Neuronal stem cell (in vitro differentiated cells): Measurements from ENCODE around the gene NRARP.

Experiments used
- DNase-seq: peaks from one replicate; pipeline ENCODE4 v3.0.0-alpha.2; 2013; ENCODE audit warnings: low spot score
- H2AFZ ChIP-seq: one replicate; pipeline ENCODE4 v1.6.1; 2013; ENCODE audit warnings: mild to moderate bottlenecking, low read length, inconsistent platforms
- H2AK5ac ChIP-seq: 2 replicates; pipeline ENCODE4 v1.6.1; 2013; ENCODE audit warnings: low read depth, mild to moderate bottlenecking, inconsistent platforms, low read length, moderate library complexity, mixed read lengths
- H2BK120ac ChIP-seq: 2 replicates; pipeline ENCODE4 v1.6.1; 2013; ENCODE audit warnings: low read depth, mild to moderate bottlenecking, inconsistent platforms, low read length, moderate library complexity, mixed read lengths
- H2BK12ac ChIP-seq: one replicate; pipeline ENCODE4 v1.6.1; 2013; ENCODE audit warnings: low read length, inconsistent platforms
- H2BK15ac ChIP-seq: 2 replicates; pipeline ENCODE4 v1.6.1; 2013; ENCODE audit warnings: mild to moderate bottlenecking, low read length, inconsistent platforms, mixed read lengths
- H2BK5ac ChIP-seq: one replicate; pipeline ENCODE4 v1.6.1; 2013; ENCODE audit warnings: inconsistent platforms, mild to moderate bottlenecking, low read length, moderate library complexity
- H3K14ac ChIP-seq: one replicate; pipeline ENCODE4 v1.6.1; 2013; ENCODE audit warnings: low read length, inconsistent platforms
- H3K18ac ChIP-seq: 2 replicates; pipeline ENCODE4 v1.6.1; 2013; ENCODE audit warnings: low read length, inconsistent platforms
- H3K23ac ChIP-seq: 2 replicates; pipeline ENCODE4 v1.6.1; 2013; ENCODE audit warnings: low read depth, mild to moderate bottlenecking, mixed read lengths, low read length, inconsistent platforms; ENCODE audit not compliant: poor library complexity
- H3K27ac ChIP-seq: replicated peaks from 3 replicates; pipeline ENCODE4 v1.5.1; 2013; ENCODE audit warnings: low read length, inconsistent platforms
- H3K27me3 ChIP-seq, 3 experiments: 2 replicates each; pipeline ENCODE4 v1.6.1; 2013; ENCODE audit warnings: low read length in 3 of 3, mild to moderate bottlenecking in 2 of 3, inconsistent platforms in 1 of 3, low read depth in 1 of 3, mixed read lengths in 1 of 3, moderate library complexity in 1 of 3; ENCODE audit not compliant: control insufficient read depth in 3 of 3, insufficient read depth in 3 of 3
- H3K36me3 ChIP-seq, 2 donors: replicated peaks in 1 of 2; 2 replicates each; pipeline ENCODE4 v1.6.1; 2013; ENCODE audit warnings: low read length in 2 of 2; ENCODE audit not compliant: control insufficient read depth in 2 of 2, insufficient read depth in 2 of 2
- H3K4ac ChIP-seq: 2 replicates; pipeline ENCODE4 v1.6.1; 2013; ENCODE audit warnings: inconsistent platforms, mild to moderate bottlenecking, low read length, moderate library complexity
- H3K4me1 ChIP-seq, 2 donors: 1 replicate in 1 of 2; 2 replicates in 1 of 2; pipeline ENCODE4 v1.6.1; 2013; ENCODE audit warnings: low read length in 2 of 2, low read depth in 1 of 2; ENCODE audit not compliant: control insufficient read depth in 2 of 2, insufficient read depth in 1 of 2
- H3K4me2 ChIP-seq: one replicate; pipeline ENCODE4 v1.6.1; 2013; ENCODE audit warnings: mild to moderate bottlenecking, low read length, inconsistent platforms; ENCODE audit not compliant: insufficient read depth, poor library complexity, severe bottlenecking
- H3K4me3 ChIP-seq, 2 donors: 2 replicates each; pipeline ENCODE4 v1.5.1; 2013; ENCODE audit warnings: low read length in 2 of 2, mild to moderate bottlenecking in 2 of 2, inconsistent platforms in 1 of 2, moderate library complexity in 1 of 2
- H3K79me1 ChIP-seq: one replicate; pipeline ENCODE4 v1.6.1; 2013; ENCODE audit warnings: low read depth, mild to moderate bottlenecking, inconsistent platforms, low read length, moderate library complexity
- H3K9ac ChIP-seq: one replicate; pipeline ENCODE4 v1.6.1; 2013; ENCODE audit warnings: mild to moderate bottlenecking, low read depth, low read length, inconsistent platforms; ENCODE audit not compliant: poor library complexity
- H3K9me3 ChIP-seq, 2 donors: replicated peaks in 1 of 2; 2 replicates each; pipeline versions ENCODE3 to v1.6.1; 2013; ENCODE audit warnings: low read length in 2 of 2, mild to moderate bottlenecking in 2 of 2, inconsistent platforms in 1 of 2, low read depth in 1 of 2, mixed read lengths in 1 of 2, moderate library complexity in 1 of 2; ENCODE audit not compliant: control insufficient read depth in 2 of 2, insufficient read depth in 1 of 2
- H4K8ac ChIP-seq: one replicate; pipeline ENCODE4 v1.6.1; 2013; ENCODE audit warnings: low read depth, mild to moderate bottlenecking, inconsistent platforms, low read length, moderate library complexity
- H4K91ac ChIP-seq: one replicate; pipeline ENCODE4 v1.6.1; 2013; ENCODE audit warnings: low read length, low read depth, mild to moderate bottlenecking, inconsistent platforms; ENCODE audit not compliant: poor library complexity
- WGBS, 2 donors: extraction: QIAGEN DNeasy Blood & Tissue Kit; methylation state at CpG; one replicate each; pipeline ENCODE4 v1.1.7; 2013; ENCODE audit warnings: missing lambda C conversion rate in 2 of 2, mixed read lengths in 1 of 2; ENCODE audit not compliant: insufficient read length in 2 of 2, insufficient replicate concordance in 1 of 2; ENCODE audit errors: extremely low coverage in 2 of 2; 5-methylcytosine and 5-hydroxymethylcytosine counted together

Gene NRARP

GRCh38 chr9:137305060-137305797 lies 3.2 kb upstream of the NRARP start:
- no CpG with 5 or more reads among the region's 36 CpGs for WGBS, 2 donors
- Histone ChIP-seq H2BK5ac (peak overlapping the region; percentile 98), H3K14ac (peak overlapping the region; percentile 100), H3K18ac (peak overlapping the region; percentile 99), H3K4me2 (peak overlapping the region; percentile 48), H3K4me1 (peaks cover 47 to 49% of the 10 kb centered on the region in 2 donors), H2BK120ac (peak overlapping the region; percentile 95), H3K23ac (peak overlapping the region; percentile 92), H2AK5ac (peak overlapping the region; percentile 100), H2BK12ac (peak overlapping the region; percentile 100), H2AFZ (peak overlapping the region; percentile 60), H3K79me1 (peaks cover 6% of the 10 kb centered on the region), H3K4me3 (peak overlapping the region in 1 of 2 donors; percentile 10), H4K8ac (peak overlapping the region; percentile 52), H2BK15ac (peak overlapping the region; percentile 100), H3K9ac (peak overlapping the region; percentile 75), H3K27me3 (peaks cover 0 to 5% (median 3%) of the 10 kb centered on the region in 3 experiments), H4K91ac (peak overlapping the region; percentile 95), H3K36me3 (no peaks in the 10 kb centered on the region), H3K27ac (peak overlapping the region; percentile 96), H3K9me3 (no peaks in the 10 kb centered on the region), H3K4ac (peak overlapping the region; percentile 90)
- peak; percentile 71 for DNase-seq

DNA sequence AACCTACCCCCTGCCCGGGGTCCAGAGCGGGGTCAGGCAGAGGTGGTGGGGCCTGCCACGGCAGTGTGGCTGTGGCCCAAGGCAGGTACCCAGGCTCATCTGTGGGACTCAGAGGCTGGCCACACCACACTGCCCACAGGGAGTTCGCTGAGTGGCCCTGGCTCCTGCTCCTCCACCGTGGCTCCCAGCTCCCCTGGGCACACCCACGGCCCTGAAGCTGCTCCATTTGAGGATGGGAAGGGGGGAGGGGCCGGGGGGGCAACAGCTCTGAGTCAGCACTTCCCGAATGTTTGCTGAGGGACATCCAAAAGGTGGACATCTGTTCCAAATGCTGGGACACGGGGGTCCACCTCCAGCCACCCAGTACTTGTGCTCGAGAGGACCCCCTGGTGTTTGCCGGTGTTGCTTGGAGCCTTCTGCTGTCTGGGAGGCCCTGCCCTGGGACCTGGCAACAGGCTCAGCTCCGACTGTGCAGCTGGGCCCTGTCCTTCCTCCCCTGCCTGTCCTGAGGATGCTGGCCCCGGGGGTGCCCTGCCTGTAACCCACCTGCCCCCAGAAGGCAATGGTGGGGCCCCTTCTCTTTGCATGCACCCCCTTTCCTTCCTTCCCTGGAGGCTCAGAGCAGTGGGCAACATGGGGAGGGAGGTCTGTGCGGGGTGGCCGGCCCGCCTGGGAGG lies 2.5 kb upstream of the NRARP start:
- Histone ChIP-seq H3K4me2 (no peak overlapping the region), H2BK12ac (peak overlapping the region; percentile 98), H3K79me1 (peaks cover 6% of the 10 kb centered on the region), H3K27me3 (peaks cover 0 to 5% (median 3%) of the 10 kb centered on the region in 3 experiments), H3K4me3 (no peak overlapping the region), H2AK5ac (peak overlapping the region; percentile 100), H2BK5ac (peak overlapping the region; percentile 98), H2AFZ (peak overlapping the region; percentile 60), H3K4ac (peak overlapping the region; percentile 95), H2BK15ac (peak overlapping the region; percentile 100), H4K91ac (no peak overlapping the region), H3K4me1 (peaks cover 47 to 50% of the 10 kb centered on the region in 2 donors), H4K8ac (no peak overlapping the region), H3K14ac (peak overlapping the region; percentile 94), H3K9ac (peak overlapping the region; percentile 63), H3K27ac (peak overlapping the region; percentile 74), H3K36me3 (no peaks in the 10 kb centered on the region), H2BK120ac (peak overlapping the region; percentile 92), H3K9me3 (no peaks in the 10 kb centered on the region), H3K18ac (peak overlapping the region; percentile 99), H3K23ac (peak overlapping the region; percentile 17)
- DNase-seq = no peak
- no CpG with 5 or more reads among the region's 16 CpGs for WGBS, 2 donors

- Histone ChIP-seq H3K4me2 (no peak overlapping the region), H4K8ac (no peak overlapping the region), H2BK5ac (peak overlapping the region; percentile 98), H3K79me1 (peaks cover 6% of the 10 kb centered on the region), H3K18ac (peak overlapping the region; percentile 99), H2BK12ac (peak overlapping the region; percentile 98), H3K4ac (peak overlapping the region; percentile 95), H3K9me3 (no peaks in the 10 kb centered on the region), H2BK15ac (peak overlapping the region; percentile 100), H4K91ac (peak overlapping the region; percentile 3), H2AFZ (no peak overlapping the region), H3K4me1 (peaks cover 52 to 56% of the 10 kb centered on the region in 2 donors), H3K27ac (no peak overlapping the region), H3K9ac (peak overlapping the region; percentile 44), H3K14ac (no peak overlapping the region), H3K23ac (peak overlapping the region; percentile 75), H3K27me3 (peaks cover 0 to 5% (median 3%) of the 10 kb centered on the region in 3 experiments), H3K36me3 (peaks cover 2% of the 10 kb centered on the region in 2 donors), H2AK5ac (peak overlapping the region; percentile 100), H3K4me3 (no peak overlapping the region), H2BK120ac (peak overlapping the region; percentile 92)
- DNase-seq = no peak
- no CpG with 5 or more reads among the region's 22 CpGs for WGBS, 2 donors
Measured at GRCh38 chr9:137303893-137304382, 1.9 kb upstream of the NRARP start.
